GM13976 (cell line): ENCODE measurements around the gene HBG2.
"Not testable (repeated sequence)": the region's sequence is repeated elsewhere in the genome, so short reads cannot be mapped to it uniquely, and the experiment has no call there.

ENCODE experiments used
- DNase-seq: peaks from one replicate; pipeline ENCODE4 v3.0.0; 2012; ENCODE audit warnings: low spot score
- CTCF ChIP-seq: IDR thresholded peaks from 2 replicates; pipeline ENCODE4 v1.5.1; 2012; ENCODE audit warnings: borderline replicate concordance, mild to moderate bottlenecking; ENCODE audit not compliant: insufficient read depth; ENCODE audit errors: extremely low read depth, missing control alignments, control extremely low read depth
- in situ Hi-C: fragments of 300-500 bp; cut with MboI; formaldehyde crosslinking; loops from one replicate; pipeline ENCODE4 v1.12.0; 2022; ENCODE audit warnings: low sequenced_read_pairs, mixed read lengths, inconsistent platforms; ENCODE audit not compliant: unreplicated experiment

Gene HBG2

GRCh38 chr11:5251746-5252145 lies 2.8 kb downstream of the HBG2 start:
- no peak for TF ChIP-seq CTCF
- in situ Hi-C loops, result no loop called here
- DNase-seq, result no peak

GRCh38 chr11:5250543-5251204 lies 3.9 kb downstream of the HBG2 start:
- DNase-seq, result no peak
- no peak for TF ChIP-seq CTCF
- in situ Hi-C loops, result no loop called here

GRCh38 chr11:5249807-5250396 lies 4.7 kb downstream of the HBG2 start, which contains the start of gene HBG1:
TSS of gene HBG1 (minus strand) at chr11:5249857. CDS start at chr11:5249804, 53 bp downstream.
- in situ Hi-C loops, result not testable (repeated sequence)

GRCh38 chr11:5248498-5248897 lies 6.1 kb downstream of the HBG2 start:
- DNase-seq, in situ Hi-C loops: not testable (repeated sequence)

More at GRCh38 chr11:5249807-5250396, 4.7 kb downstream of the HBG2 start, which contains the start of gene HBG1:
- DNase-seq, result not testable (repeated sequence)

GRCh38 chr11:5247472-5248192 lies 6.9 kb downstream of the HBG2 start:
- no peak for DNase-seq
- in situ Hi-C loops, result no loop called here
- TF ChIP-seq CTCF, result no peak

- no peak for DNase-seq
- in situ Hi-C loops, result no loop called here
- TF ChIP-seq CTCF, result no peak
Observed at GRCh38 chr11:5246772-5247471, 7.7 kb downstream of the HBG2 start.

GRCh38 chr11:5245155-5245554 lies 9.4 kb downstream of the HBG2 start:
- DNase-seq, result no peak
- TF ChIP-seq CTCF, result no peak
- in situ Hi-C loops, result no loop called here
